CD14-positive monocyte (primary cell): ENCODE measurements around the gene CELF4. TPM values are rescaled to one million over a fixed set of nuclear protein-coding genes. Genes with fewer than 3 reads are reported as not detected.

ENCODE experiments used
- DNase-seq, 3 donors: peaks; one replicate each; pipeline ENCODE4 v3.0.0-alpha.2; 2011 to 2022
- H2AFZ ChIP-seq: 2 replicates; pipeline ENCODE4 v1.6.0; 2012; ENCODE audit warnings: mild to moderate bottlenecking, low read depth, low read length, inconsistent platforms; ENCODE audit not compliant: insufficient read depth, poor library complexity, severe bottlenecking
- H3K27ac ChIP-seq, 2 donors: 1 replicate in 1 of 2; 2 replicates in 1 of 2; pipeline ENCODE4 v1.5.1; 2012 to 2013; ENCODE audit warnings: low read length in 2 of 2, control low read depth in 1 of 2, inconsistent platforms in 1 of 2, low read depth in 1 of 2, mild to moderate bottlenecking in 1 of 2
- H3K27me3 ChIP-seq, 2 donors: one replicate each; pipeline versions ENCODE4 v1.6.0 to v1.6.1; 2011 to 2013; ENCODE audit warnings: low read length in 2 of 2; ENCODE audit not compliant: control insufficient read depth in 2 of 2, insufficient read depth in 2 of 2
- H3K36me3 ChIP-seq, 2 donors: replicated peaks in 1 of 2; 1 replicate in 1 of 2; 2 replicates in 1 of 2; pipeline versions ENCODE4 v1.5.1 to v1.6.1; 2012 to 2013; ENCODE audit warnings: low read length in 2 of 2, control low read depth in 1 of 2, inconsistent platforms in 1 of 2, mild to moderate bottlenecking in 1 of 2; ENCODE audit not compliant: insufficient read depth in 2 of 2, control insufficient read depth in 1 of 2
- H3K4me1 ChIP-seq, 2 donors: 1 replicate in 1 of 2; 2 replicates in 1 of 2; pipeline versions ENCODE4 v1.5.1 to v1.6.1; 2012 to 2013; ENCODE audit warnings: low read length in 2 of 2, control low read depth in 1 of 2, inconsistent platforms in 1 of 2, mild to moderate bottlenecking in 1 of 2, moderate library complexity in 1 of 2; ENCODE audit not compliant: insufficient read depth in 2 of 2, control insufficient read depth in 1 of 2
- H3K4me2 ChIP-seq: replicated peaks from 2 replicates; pipeline ENCODE3; 2012; ENCODE audit warnings: low read length, moderate library complexity, mild to moderate bottlenecking; ENCODE audit not compliant: poor library complexity, severe bottlenecking; ENCODE audit errors: extremely low read depth
- H3K4me3 ChIP-seq, 3 experiments: fragments of 200-600 bp in 1 of 3; sonication (generic) in 1 of 3; replicated peaks in 1 of 3; 1 replicate in 2 of 3; 2 replicates in 1 of 3; pipeline ENCODE4 v1.5.1; 2011 to 2013; ENCODE audit warnings: low read length in 3 of 3, mild to moderate bottlenecking in 3 of 3, control low read depth in 2 of 3, low read depth in 2 of 3, inconsistent platforms in 1 of 3, moderate library complexity in 1 of 3
- H3K79me2 ChIP-seq: 2 replicates; pipeline ENCODE4 v1.6.0; 2012; ENCODE audit warnings: mild to moderate bottlenecking, control low read depth, inconsistent platforms, low read length, moderate library complexity; ENCODE audit not compliant: insufficient read depth
- H3K9ac ChIP-seq: 2 replicates; pipeline ENCODE4 v1.6.0; 2017; ENCODE audit warnings: low read length, mild to moderate bottlenecking; ENCODE audit not compliant: insufficient read depth, poor library complexity, severe bottlenecking
- H3K9me3 ChIP-seq, 2 donors: replicated peaks in 1 of 2; 1 replicate in 1 of 2; 2 replicates in 1 of 2; pipeline versions ENCODE4 v1.5.1 to v1.6.1; 2012 to 2013; ENCODE audit warnings: low read length in 2 of 2, control low read depth in 1 of 2; ENCODE audit not compliant: control insufficient read depth in 1 of 2, insufficient read depth in 1 of 2
- H4K20me1 ChIP-seq: 2 replicates; pipeline ENCODE4 v1.6.0; 2012; ENCODE audit warnings: mild to moderate bottlenecking, low read length, control low read depth, moderate library complexity; ENCODE audit not compliant: insufficient read depth
- H3K27ac Mint-ChIP-seq, 7 donors: one replicate each; pipeline ENCODE4 v1.8.0; 2020; ENCODE audit warnings: mild to moderate bottlenecking in 7 of 7, mixed read lengths in 7 of 7, moderate library complexity in 6 of 7, inconsistent platforms in 2 of 7
- H3K27me3 Mint-ChIP-seq, 3 donors: one replicate each; pipeline ENCODE4 v1.8.0; 2021 to 2022; ENCODE audit warnings: low read depth in 3 of 3, mild to moderate bottlenecking in 3 of 3, mixed read lengths in 3 of 3, moderate library complexity in 3 of 3, inconsistent platforms in 1 of 3
- H3K36me3 Mint-ChIP-seq, 2 donors: one replicate each; pipeline ENCODE4 v1.8.0; 2020; ENCODE audit warnings: mixed read lengths in 2 of 2, inconsistent platforms in 1 of 2, mild to moderate bottlenecking in 1 of 2
- H3K4me1 Mint-ChIP-seq: one replicate; pipeline ENCODE4 v1.8.0; 2020; ENCODE audit warnings: mild to moderate bottlenecking, mixed read lengths
- H3K4me3 Mint-ChIP-seq, 2 donors: one replicate each; pipeline ENCODE4 v1.8.0; 2020; ENCODE audit warnings: mild to moderate bottlenecking in 2 of 2, mixed read lengths in 2 of 2, moderate library complexity in 1 of 2
- H3K9me3 Mint-ChIP-seq, 7 donors: one replicate each; pipeline ENCODE4 v1.8.0; 2020 to 2022; ENCODE audit warnings: mixed read lengths in 7 of 7, mild to moderate bottlenecking in 6 of 7, moderate library complexity in 6 of 7, inconsistent platforms in 2 of 7
- CTCF ChIP-seq: fragments of 200-600 bp; IDR thresholded peaks from one replicate; pipeline ENCODE4 v1.8.0; 2022; ENCODE audit warnings: antibody characterized with exemption, mild to moderate bottlenecking
- WGBS: methylation state at CpG from one replicate; pipeline ENCODE4 v1.1.5; 2013; ENCODE audit warnings: missing lambda C conversion rate; ENCODE audit not compliant: insufficient coverage; 5-methylcytosine and 5-hydroxymethylcytosine counted together
- intact Hi-C, 2 donors: fragments of 100-400 bp; cut with micrococcal nuclease; formaldehyde crosslinking; loops; one replicate each; pipeline versions ENCODE4 v1.15.0 to v1.15.1; 2023
- polyA plus RNA-seq, 3 donors: library from polyadenylated mRNA; depleted of rRNA in 1 of 3; unstranded in 2 of 3; stranded (reverse) in 1 of 3; fragments of 300-500 nt in 2 of 3; fragments of >200 nt in 1 of 3; fragmentation: Illumina TruSeq in 2 of 3; gene quantifications; 1 replicate in 2 of 3; 2 replicates in 1 of 3; pipeline ENCODE4 v1.2.3, GENCODE V29; 2012 to 2021

Gene CELF4
- polyA plus RNA-seq, 3 donors, result not detected

DNA sequence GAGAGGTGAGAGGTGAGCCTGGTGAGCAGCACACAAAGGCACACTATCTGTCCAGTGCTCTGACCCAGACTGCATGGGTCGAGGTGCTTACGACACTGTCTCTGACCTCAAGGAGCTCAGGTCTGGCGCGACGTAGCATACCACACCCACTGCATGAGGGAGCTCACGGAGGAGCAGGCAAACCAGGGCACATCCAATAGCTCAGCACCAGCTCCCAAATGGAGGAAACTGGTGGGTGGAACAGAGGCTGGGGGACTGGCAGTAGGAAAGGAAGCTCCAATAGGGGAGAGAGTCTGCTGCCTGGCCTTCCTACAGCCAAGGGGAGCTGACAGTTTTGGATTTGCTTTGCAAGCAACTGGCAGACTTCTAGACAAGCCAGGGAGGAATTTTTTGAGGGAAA is 36.3 kb downstream of the CELF4 start:
- peaks cover 0 to 6% of the 10 kb centered on the region in 2 donors for H3K9me3 ChIP-seq
- H2AFZ ChIP-seq, result no peak overlapping the region
- H3K9me3 Mint-ChIP-seq, result peaks cover 0 to 4% (median 0%) of the 10 kb centered on the region in 7 donors
- no peak overlapping the region for H3K4me3 Mint-ChIP-seq
- H3K36me3 Mint-ChIP-seq, result no peaks in the 10 kb centered on the region
- H3K4me1 Mint-ChIP-seq, result peaks cover 2% of the 10 kb centered on the region
- H3K27ac ChIP-seq, result no peak overlapping the region
- no peaks in the 10 kb centered on the region for H4K20me1 ChIP-seq
- intact Hi-C loops, result no loop called here
- no peaks in the 10 kb centered on the region for H3K79me2 ChIP-seq
- H3K27me3 Mint-ChIP-seq, result peaks cover 30 to 42% (median 35%) of the 10 kb centered on the region in 3 donors
- WGBS, result 88% methylated on average over 5 of the region's 6 CpGs
- no peak overlapping the region for H3K4me2 ChIP-seq
- peak overlapping the region in 1 of 7 donors; percentile 42 for H3K27ac Mint-ChIP-seq
- H3K4me3 ChIP-seq, result no peak overlapping the region
- no peak for DNase-seq
- no peak overlapping the region for H3K9ac ChIP-seq
- no peaks in the 10 kb centered on the region for H3K4me1 ChIP-seq
- no peaks in the 10 kb centered on the region for H3K36me3 ChIP-seq
- no peak for TF ChIP-seq CTCF
- peaks cover 17 to 18% of the 10 kb centered on the region in 2 donors for H3K27me3 ChIP-seq

DNA sequence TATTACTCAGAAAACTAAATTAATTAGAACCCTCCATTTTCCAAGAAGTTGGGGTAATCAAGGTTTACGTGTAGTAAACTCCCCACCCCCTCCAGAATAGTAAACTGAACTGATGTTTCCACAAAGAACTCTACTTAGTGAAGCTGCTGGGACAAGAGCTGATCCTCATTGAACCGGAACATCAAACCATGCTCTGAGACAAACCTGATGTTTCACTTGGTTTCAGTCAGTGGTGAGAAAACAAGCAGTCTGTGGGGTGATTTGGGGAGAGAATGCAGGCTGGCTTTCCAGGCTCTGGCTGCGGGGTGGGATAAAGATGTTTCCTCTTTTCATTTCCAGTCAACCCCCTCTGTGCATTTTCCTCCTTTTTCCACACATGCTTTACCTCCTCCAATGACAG is 38.2 kb downstream of the CELF4 start:
- DNase-seq, result no peak
- Histone ChIP-seq H3K4me3 (no peak overlapping the region), H3K27ac (no peak overlapping the region), H3K4me1 (no peaks in the 10 kb centered on the region), H3K79me2 (no peaks in the 10 kb centered on the region), H2AFZ (no peak overlapping the region), H4K20me1 (no peaks in the 10 kb centered on the region), H3K36me3 (no peaks in the 10 kb centered on the region), H3K9ac (no peak overlapping the region), H3K27me3 (peaks cover 25 to 32% of the 10 kb centered on the region in 2 donors), H3K4me2 (no peak overlapping the region), H3K9me3 (peaks cover 0 to 15% of the 10 kb centered on the region in 2 donors)
- Mint-ChIP-seq H3K27me3 (peaks cover 38 to 56% (median 46%) of the 10 kb centered on the region in 3 donors), H3K4me3 (peak overlapping the region in 1 of 2 donors; percentile 23), H3K4me1 (peaks cover 2% of the 10 kb centered on the region), H3K36me3 (no peaks in the 10 kb centered on the region), H3K9me3 (peaks cover 0 to 6% (median 0%) of the 10 kb centered on the region in 7 donors), H3K27ac (no peak overlapping the region)
- no peak for TF ChIP-seq CTCF
- intact Hi-C loops, result no loop called here
- WGBS, result 67% methylated on average over 1 of the region's 3 CpGs
